ENCODE results near the gene TFEB. TPM values are rescaled to one million over a fixed set of nuclear protein-coding genes. Genes with fewer than 3 reads are reported as not detected.

The TFEB gene
- total RNA-seq, 2 donors from 2014 or later, result 24.3 to 29.7 TPM

GRCh38 chr6:41700463-41701347 lies 34.7 kb downstream of the TFEB start:
- intact Hi-C loops (cut with DNase I, micrococcal nuclease), result no loop called here
- ATAC-seq, result no peak
- DNase-seq, result no peak

DNA sequence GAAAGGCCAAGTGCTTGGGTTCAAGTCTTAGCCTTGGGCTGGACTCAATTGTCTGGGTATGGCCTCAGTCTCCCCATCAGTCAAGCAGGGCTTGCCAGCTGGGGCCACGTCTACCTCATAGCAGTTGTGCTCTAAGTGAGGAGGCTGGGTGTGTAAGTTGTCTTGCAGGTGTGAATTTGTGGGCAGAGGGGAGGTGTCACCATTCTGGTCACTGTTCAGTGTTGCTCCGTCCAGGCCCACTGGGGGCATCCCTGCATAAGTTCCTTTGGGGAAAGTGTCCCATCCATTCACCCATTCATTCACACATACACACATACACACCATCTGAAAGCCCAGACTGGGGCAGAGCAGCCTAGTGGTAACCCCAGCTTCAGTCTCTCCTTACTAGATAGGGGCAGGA lies 36.3 kb downstream of the TFEB start:
- no peak for ATAC-seq
- intact Hi-C loops (cut with DNase I, micrococcal nuclease), result no loop called here
- DNase-seq, result no peak

DNA sequence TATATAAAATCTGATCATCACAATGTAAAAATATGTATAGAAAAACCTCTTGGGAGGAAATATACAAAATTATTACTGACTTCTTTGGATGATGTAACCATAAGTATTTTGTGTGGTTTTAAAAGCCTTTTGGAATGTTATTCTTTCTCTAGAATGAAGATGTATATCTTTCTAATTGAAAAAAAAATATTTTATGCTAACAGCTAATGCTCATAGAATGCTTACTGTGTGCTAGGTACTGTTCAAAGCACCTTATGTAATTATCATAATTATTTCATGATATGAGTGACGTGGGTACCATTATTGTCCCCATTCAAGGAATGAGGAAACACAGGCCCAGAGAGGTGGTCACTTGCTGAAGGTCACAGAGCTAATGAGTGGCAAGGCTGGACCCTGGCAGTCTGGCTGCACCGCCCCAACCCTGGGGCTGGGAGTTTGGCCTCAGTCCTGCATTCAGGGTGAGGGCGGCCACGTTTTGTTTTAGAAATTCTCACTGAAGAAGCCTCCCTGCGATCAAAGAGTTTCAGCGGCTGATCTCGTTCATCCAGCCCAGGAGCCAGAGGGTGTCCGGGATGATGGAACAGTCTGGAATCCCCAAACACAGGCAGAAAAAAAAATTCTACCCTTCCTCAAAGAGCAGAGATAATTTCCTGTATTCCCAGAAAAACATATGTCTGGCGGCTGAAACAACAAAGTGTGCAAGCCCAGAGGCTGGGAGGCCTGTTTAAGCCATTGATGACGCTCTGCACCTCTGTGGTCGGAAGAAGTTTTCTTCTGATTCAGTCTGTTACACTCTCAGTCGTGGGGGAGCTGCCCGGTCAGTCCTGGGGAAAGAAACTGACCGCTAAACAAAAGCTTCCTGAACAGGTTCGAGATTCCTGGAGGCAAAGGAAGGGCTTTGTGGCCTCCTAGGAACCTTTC lies 37.3 kb downstream of the TFEB start:
- DNase-seq (no peak), ATAC-seq (no peak)
- intact Hi-C loops (cut with DNase I, micrococcal nuclease), result no loop called here

GRCh38 chr6:41696788-41697187 lies 38.6 kb downstream of the TFEB start:
- ATAC-seq (no peak), DNase-seq (no peak)
- intact Hi-C loops (cut with DNase I, micrococcal nuclease), result no loop called here

GRCh38 chr6:41695825-41696224 lies 39.6 kb downstream of the TFEB start:
- no peak for DNase-seq
- no peak for ATAC-seq
- intact Hi-C loops (cut with DNase I, micrococcal nuclease), result no loop called here

DNA sequence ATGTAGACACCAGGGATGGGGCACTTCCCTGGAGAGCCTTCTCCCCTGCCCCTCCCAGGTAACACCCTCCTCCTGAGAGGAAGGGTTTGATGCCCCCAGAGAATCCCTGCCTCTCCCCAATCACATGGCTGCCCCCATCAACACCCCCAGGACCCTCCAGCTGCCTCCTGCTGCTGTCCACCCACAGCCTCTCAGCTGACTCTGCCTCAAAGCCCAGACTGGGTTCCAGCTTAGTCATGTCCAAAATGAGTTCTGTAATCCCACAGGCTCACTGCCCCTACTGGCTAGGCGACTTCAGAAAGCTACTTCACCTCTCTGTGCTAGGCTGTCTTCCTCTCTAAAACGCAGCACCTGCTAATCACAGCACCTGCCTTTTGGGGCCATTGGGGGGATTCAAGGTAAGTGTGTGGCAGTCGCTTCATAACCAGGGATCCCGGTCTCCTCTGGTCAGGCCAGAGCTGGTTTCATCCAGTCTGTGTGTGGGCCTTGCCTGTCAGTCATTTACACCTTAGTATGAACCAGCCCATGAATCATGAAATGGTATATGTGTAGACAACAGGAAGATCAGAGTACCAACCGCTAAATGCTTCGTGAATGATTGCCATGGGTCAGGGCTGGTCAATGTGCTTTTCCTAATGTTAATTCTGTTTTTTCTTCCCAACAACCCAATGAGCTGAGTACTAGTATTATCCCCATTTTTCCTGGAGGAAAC lies 40.4 kb downstream of the TFEB start:
- DNase-seq, result no peak
- ATAC-seq, result peak; percentile 22
- intact Hi-C loops (cut with DNase I, micrococcal nuclease), result no loop called here

- ATAC-seq, result peak; percentile 41
- DNase-seq, result no peak
- intact Hi-C loops (cut with DNase I, micrococcal nuclease), result no loop called here
Observed at GRCh38 chr6:41693281-41694240, 41.8 kb downstream of the TFEB start.

- DNase-seq (no peak), ATAC-seq (no peak)
- intact Hi-C loops (cut with DNase I, micrococcal nuclease), result no loop called here
Observed at GRCh38 chr6:41692730-41693129, 42.7 kb downstream of the TFEB start.

- ATAC-seq (no peak), DNase-seq (no peak)
- intact Hi-C loops (cut with DNase I, micrococcal nuclease), result no loop called here
Observed at GRCh38 chr6:41692080-41692675, 43.2 kb downstream of the TFEB start.

- intact Hi-C loops (cut with DNase I, micrococcal nuclease), result no loop called here
- ATAC-seq (no peak), DNase-seq (no peak)
Observed at GRCh38 chr6:41691426-41692079, 43.9 kb downstream of the TFEB start.

DNA sequence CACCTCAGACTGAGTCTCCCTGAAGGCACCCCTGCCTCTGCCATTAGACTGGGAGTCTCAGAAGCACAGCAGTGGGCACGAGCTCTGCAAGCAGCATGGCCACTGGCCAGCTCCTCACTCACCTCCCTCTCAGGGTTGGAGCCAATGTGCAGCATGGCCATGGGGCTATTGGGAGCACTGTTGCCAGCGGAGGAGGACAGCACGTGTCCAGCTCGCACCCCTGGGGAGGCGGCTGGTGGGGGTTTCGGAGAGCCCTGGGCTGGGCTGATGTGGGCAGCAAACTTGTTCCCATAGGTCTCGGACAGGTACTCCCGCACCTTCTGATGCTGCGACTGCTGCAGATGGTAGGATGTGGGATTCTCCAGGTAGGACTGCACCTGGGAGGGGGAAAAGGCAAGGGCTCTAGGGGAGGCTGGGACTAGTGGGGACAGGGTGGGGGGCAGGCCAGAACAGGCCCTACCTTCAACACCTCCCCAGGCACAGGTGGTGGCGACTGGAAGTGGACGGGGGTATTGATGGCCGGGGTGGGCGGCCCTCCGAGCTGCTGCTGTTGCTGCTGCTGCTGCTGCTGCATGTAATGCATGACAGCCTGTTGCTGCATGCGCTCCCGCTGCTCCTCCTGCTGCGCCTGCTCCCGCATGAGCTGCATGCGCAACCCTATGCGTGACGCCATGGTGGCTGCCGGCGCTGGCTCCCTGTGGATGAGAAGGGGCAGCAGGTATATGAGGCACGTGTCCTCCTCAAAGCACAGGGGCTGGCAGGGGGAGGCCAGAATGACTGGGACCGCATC lies 44.7 kb downstream of the TFEB start:
- intact Hi-C loops (cut with DNase I, micrococcal nuclease), result no loop called here
- DNase-seq (no peak), ATAC-seq (no peak)

DNA sequence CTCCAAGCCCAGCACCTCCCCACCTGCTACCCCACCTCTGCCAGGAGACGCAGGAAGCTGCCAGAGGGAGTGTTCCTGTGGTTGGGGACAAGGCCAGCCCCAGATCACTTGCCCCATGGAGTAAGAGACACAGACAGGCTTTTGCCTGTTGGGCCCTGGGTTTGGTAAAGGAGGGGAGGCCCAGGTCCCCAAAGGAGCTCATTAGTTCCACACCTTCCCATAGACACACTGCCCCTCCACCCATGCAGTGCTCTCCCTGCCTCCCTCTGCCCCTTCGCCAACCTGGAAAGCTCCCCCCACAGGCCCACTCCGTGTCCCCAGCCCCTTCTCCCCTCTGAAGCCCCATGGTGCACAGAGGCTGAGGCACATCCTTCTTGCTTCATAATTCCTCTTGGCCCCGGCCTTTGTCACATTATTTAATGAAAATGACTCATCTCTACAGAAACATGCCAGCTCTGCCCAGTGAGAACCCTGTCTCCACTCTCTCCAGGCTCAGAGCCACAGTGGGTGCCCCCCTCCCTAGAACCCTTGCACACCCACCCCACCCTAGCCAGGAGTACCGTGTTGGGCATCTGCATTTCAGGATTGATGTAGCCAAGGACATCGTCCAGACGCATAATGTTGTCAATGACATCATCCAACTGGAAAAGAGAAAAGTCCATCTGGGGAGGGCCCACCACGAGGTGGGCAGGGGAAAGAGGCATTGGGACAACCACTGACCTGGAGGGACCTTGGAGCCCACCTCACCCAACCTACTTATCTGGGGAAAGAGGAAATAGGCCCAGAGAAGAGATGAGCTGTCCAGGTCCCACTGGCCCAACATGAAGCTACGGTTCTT lies 46.0 kb downstream of the TFEB start:
- intact Hi-C loops (cut with DNase I, micrococcal nuclease), result loop anchor here (5.0 to 10.0 kb wide), 2 partner anchors 315 to 322 kb away; no protein-coding TSS in a partner anchor
- DNase-seq (no peak), ATAC-seq (no peak)

- no peak for DNase-seq
- intact Hi-C loops (cut with DNase I, micrococcal nuclease), result loop anchor here (5.0 to 10.0 kb wide), 2 partner anchors 314 to 321 kb away; no protein-coding TSS in a partner anchor
- no peak for ATAC-seq
Observed at GRCh38 chr6:41688256-41688965, 47.0 kb downstream of the TFEB start.

DNA sequence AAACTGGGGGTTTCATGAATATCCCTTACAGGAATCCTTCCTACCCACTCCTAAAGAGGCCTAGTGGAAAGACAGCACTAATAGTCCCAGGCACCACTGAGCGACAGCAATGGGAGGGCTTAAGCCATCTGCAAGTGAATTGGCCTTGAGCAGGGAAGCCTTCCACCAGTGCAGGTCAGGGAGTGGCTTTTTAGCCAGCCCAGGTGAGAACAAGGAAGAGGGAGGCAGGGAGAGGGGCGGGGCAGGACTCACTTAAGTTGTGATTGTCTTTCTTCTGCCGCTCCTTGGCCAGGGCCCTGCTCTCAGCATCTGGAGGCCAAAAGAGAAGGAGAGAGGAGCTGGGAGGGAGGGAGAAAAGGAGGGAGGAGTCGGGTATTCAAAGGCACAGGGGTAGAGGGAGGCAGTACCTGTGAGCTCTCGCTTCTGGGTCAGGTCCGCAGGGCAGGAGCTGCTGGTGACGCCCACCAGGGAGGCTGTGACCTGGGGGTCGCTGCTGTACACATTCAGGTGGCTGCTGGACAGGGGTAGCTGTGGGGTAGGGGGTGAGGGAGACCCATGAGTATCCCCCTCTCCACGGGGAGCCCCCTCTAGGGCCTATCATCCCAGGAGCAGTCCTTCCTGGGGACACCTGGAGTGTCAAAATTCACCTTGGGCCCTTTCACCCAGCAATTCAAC lies 47.8 kb downstream of the TFEB start:
- peak; percentile 75 to 82 for DNase-seq
- peak; percentile 79 for ATAC-seq
- intact Hi-C loops (cut with DNase I, micrococcal nuclease), result loop anchor here (5.0 to 10.0 kb wide), 2 partner anchors 313 to 320 kb away; no protein-coding TSS in a partner anchor

Measured in left colon (tissue), 2 donors.